Uterus (tissue), 4 donors: Measurements from ENCODE around the gene TBC1D25. TPM values are rescaled to one million over a fixed set of nuclear protein-coding genes. Genes with fewer than 3 reads are reported as not detected.

Experiments used
- DNase-seq, 2 donors: peaks; one replicate each; pipeline ENCODE4 v3.0.0-alpha.2; 2019 to 2020
- H3K27ac ChIP-seq, 2 donors: fragments of 200-600 bp; sonication (generic); 1 replicate in 1 of 2; 2 replicates in 1 of 2; pipeline ENCODE4 v1.5.1; 2016 to 2018
- H3K27me3 ChIP-seq, 2 donors: fragments of 200-600 bp; sonication (generic); one replicate each; pipeline ENCODE4 v1.5.1; 2018 to 2019; ENCODE audit warnings: control low read depth in 1 of 2
- H3K36me3 ChIP-seq, 2 donors: fragments of 200-600 bp; sonication (generic); one replicate each; pipeline ENCODE4 v1.5.1; 2019; ENCODE audit warnings: control low read depth in 1 of 2
- H3K4me1 ChIP-seq, 2 donors: fragments of 200-600 bp; sonication (generic); one replicate each; pipeline ENCODE4 v1.5.1; 2018 to 2019; ENCODE audit warnings: control low read depth in 1 of 2
- H3K4me3 ChIP-seq, 2 donors: fragments of 200-600 bp; sonication (generic); 1 replicate in 1 of 2; 2 replicates in 1 of 2; pipeline ENCODE4 v1.5.1; 2018 to 2019; ENCODE audit warnings: mild to moderate bottlenecking in 1 of 2
- H3K9me3 ChIP-seq, 2 donors: fragments of 200-600 bp; sonication (generic); one replicate each; pipeline ENCODE4 v1.5.1; 2019; ENCODE audit warnings: control low read depth in 1 of 2
- POLR2A ChIP-seq, 2 donors: fragments of 450-650 bp; IDR thresholded peaks; one replicate each; pipeline ENCODE4 v1.6.1; 2016; ENCODE audit warnings: antibody characterized with exemption in 2 of 2, mild to moderate bottlenecking in 1 of 2, moderate library complexity in 1 of 2
- intact Hi-C: fragments of 100-400 bp; cut with DNase I; formaldehyde crosslinking; loops from one replicate; pipeline ENCODE4 v1.15.1; 2023; ENCODE audit warnings: low total_unique reads
- small RNA-seq: library from RNA; depleted of rRNA; stranded (forward); fragments of <200 nt; gene quantifications from one replicate; pipeline ENCODE3, GENCODE V24; 2016
- total RNA-seq, 4 donors: library from RNA; depleted of rRNA in 3 of 4; stranded (reverse); fragments of >200 nt in 3 of 4; gene quantifications; one replicate each; pipeline versions ENCODE4 v1.1.0 to v1.2.4, GENCODE V29; 2014 to 2023
- TF ChIP-seq, protein P1 (sequence below), 4 experiments: fragments of 200-600 bp in 2 of 4; fragments of 450-650 bp in 2 of 4; sonication (generic) in 2 of 4; IDR thresholded peaks; one replicate each; pipeline ENCODE4 v1.5.1; 2016 to 2019; ENCODE audit warnings: antibody characterized with exemption in 4 of 4, mild to moderate bottlenecking in 2 of 4, moderate library complexity in 1 of 4
- donor health status: DM: yes; HTN: yes; CAD: no.

TBC1D25 gene
- total RNA-seq, 4 donors from 2014 or later: 4.1 to 14.3 (median 5.3) TPM

DNA sequence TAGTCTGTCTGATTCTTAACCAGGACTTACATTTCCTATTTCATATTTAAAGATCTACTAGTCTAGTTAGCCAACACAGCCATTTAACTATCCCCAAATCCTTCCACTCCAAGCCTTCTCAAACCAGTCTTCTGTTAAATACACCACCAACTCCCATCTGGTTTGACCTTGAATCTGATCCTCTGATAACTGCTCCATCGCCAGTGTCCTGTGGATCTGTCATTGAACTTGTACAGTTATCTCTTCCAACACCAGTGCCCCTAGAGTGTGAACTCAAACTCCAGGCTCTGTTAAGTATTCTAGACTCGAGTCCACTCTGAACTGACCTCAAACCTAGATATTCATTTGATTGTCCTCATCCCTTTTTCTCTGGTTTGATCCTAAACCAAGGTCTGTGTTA lies 72.2 kb downstream of the TBC1D25 start:
- no peaks in the 10 kb centered on the region for H3K4me1 ChIP-seq
- H3K4me3 ChIP-seq: no peak overlapping the region
- no peak for DNase-seq
- intact Hi-C loops: no loop called here
- H3K27me3 ChIP-seq: no peaks in the 10 kb centered on the region
- no peaks in the 10 kb centered on the region for H3K36me3 ChIP-seq
- H3K27ac ChIP-seq: no peak overlapping the region
- TF ChIP-seq, protein P1, sequence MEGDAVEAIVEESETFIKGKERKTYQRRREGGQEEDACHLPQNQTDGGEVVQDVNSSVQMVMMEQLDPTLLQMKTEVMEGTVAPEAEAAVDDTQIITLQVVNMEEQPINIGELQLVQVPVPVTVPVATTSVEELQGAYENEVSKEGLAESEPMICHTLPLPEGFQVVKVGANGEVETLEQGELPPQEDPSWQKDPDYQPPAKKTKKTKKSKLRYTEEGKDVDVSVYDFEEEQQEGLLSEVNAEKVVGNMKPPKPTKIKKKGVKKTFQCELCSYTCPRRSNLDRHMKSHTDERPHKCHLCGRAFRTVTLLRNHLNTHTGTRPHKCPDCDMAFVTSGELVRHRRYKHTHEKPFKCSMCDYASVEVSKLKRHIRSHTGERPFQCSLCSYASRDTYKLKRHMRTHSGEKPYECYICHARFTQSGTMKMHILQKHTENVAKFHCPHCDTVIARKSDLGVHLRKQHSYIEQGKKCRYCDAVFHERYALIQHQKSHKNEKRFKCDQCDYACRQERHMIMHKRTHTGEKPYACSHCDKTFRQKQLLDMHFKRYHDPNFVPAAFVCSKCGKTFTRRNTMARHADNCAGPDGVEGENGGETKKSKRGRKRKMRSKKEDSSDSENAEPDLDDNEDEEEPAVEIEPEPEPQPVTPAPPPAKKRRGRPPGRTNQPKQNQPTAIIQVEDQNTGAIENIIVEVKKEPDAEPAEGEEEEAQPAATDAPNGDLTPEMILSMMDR (IDR thresholded peaks at IDR 0.05): no peak
- TF ChIP-seq POLR2A (IDR thresholded peaks at IDR 0.05): no peak
- H3K9me3 ChIP-seq: no peaks in the 10 kb centered on the region

Small RNA genes within 50 kb of the gene (small RNA-seq; reads per million reads assigned to genes)
- not detected for gene MRPL32P1

Other genes with a start within 250 kb of the TBC1D25 start
- not detected for gene SSX3, start 183.0 kb upstream of the TBC1D25 start, total RNA-seq
- not detected for gene SSX4, start 156.2 kb upstream of the TBC1D25 start, total RNA-seq
- not detected for gene SSX4B, start 127.8 kb upstream of the TBC1D25 start, total RNA-seq
- gene SLC38A5, start 69.5 kb upstream of the TBC1D25 start, total RNA-seq: 1 to 10 TPM; 1.8 to 8.1 (median 4.8) TPM
- 10 to 100 TPM in 3 of 4 donors, 1 to 10 TPM in 1; 7.4 to 74.7 (median 51.0) TPM for gene FTSJ1, start 63.5 kb upstream of the TBC1D25 start, total RNA-seq
- gene PORCN, start 30.7 kb upstream of the TBC1D25 start, total RNA-seq: 10 to 100 TPM in 1 of 4 donors, 1 to 10 TPM in 2, under 1 TPM in 1; 0.77 to 16.5 (median 4.8) TPM
- 10 to 100 TPM in 2 of 4 donors, 1 to 10 TPM in 1, not detected in 1; 2.4 to 23.0 (median 22.1) TPM for gene EBP, start 17.9 kb upstream of the TBC1D25 start, total RNA-seq
- 100 to 1,000 TPM in 3 of 4 donors, 10 to 100 TPM in 1; 52.3 to 239 (median 205) TPM for gene RBM3, start 34.8 kb downstream of the TBC1D25 start, total RNA-seq
- 100 to 1,000 TPM in 2 of 4 donors, 10 to 100 TPM in 2; 64.8 to 147 (median 111) TPM for gene WDR13, start 57.8 kb downstream of the TBC1D25 start, total RNA-seq
- gene WAS, start 144.1 kb downstream of the TBC1D25 start, total RNA-seq: 10 to 100 TPM in 1 of 4 donors, 1 to 10 TPM in 2, not detected in 1; 1.2 to 20.7 (median 1.9) TPM
- 1 to 10 TPM in 3 of 4 donors, under 1 TPM in 1; 0.59 to 7.8 (median 3.8) TPM for gene SUV39H1, start 157.0 kb downstream of the TBC1D25 start, total RNA-seq
- gene GLOD5, start 222.0 kb downstream of the TBC1D25 start, total RNA-seq: not detected
- gene GATA1, start 246.9 kb downstream of the TBC1D25 start, total RNA-seq: under 1 TPM in 1 of 4 donors, not detected in 3; 0.35 TPM